Measurements from ENCODE around the gene LDLRAD4.

Gene LDLRAD4

GRCh38 chr18:13618760-13619438, 400.3 kb downstream of the LDLRAD4 start:
- DNase-seq (ENCODE audit: low spot score): no peak

DNA sequence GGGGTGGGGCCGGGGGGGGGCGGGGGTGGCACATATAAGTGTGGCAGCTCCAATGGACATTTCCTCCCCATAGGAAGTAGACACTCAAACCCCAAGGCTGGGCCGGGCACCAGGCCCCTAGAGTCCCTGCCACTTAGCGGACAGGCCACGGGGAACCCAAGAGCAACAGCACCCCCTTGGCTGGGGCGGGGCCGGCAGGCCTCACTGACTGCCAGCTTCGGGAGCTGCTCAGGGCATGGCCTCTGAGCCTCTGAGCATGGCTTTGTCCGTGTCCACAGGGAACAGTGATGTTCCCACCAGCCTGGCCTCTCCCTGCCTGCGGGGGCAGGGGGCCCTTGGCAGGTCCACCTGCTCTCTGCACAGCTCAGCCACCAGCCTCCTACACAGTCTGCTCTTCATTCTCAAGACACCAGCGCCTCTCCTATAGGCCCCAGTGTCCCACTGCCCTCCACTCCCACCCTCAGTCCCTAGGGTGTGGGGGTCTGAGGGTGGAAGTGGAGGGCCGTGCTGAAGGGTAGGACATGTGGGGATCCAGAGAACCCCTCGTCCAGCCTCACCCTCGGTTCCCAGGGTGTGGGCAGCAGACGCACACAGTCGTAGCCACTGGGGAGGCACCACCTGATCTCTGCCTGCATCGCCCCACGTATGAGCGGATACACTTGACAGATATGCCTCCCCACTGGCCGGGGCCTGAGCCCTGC, 401.1 kb downstream of the LDLRAD4 start:
- no peak for DNase-seq (ENCODE audit: low spot score)

- DNase-seq (ENCODE audit: low spot score): no peak
Observed at GRCh38 chr18:13620206-13620672, 401.7 kb downstream of the LDLRAD4 start.

DNA sequence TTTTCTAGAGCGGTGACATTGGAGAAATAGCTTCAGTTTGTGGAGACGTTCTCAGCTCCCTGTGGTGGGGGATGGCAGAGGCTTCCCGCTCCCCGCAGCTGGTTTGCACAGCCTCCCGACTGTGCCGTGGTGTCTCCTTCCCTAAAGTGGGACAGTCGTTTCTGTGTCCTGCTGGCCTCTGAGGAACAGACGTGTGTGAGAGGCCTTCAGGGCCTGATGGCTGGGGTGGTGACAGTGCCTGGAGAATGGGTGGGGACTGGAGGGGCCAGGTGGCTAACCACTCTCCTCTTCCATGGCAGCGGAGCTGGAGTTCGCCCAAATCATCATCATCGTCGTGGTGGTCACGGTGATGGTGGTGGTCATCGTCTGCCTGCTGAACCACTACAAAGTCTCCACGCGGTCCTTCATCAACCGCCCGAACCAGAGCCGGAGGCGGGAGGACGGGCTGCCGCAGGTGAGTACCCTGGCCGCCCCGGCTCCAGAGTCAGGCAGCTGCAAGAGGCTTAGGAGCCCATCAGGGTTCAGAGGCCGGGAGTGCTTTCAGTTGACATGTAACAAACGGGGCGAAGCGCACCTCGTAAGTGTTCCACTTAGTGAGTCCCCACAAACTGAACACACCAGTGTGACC, 402.4 kb downstream of the LDLRAD4 start:
- no peak for DNase-seq (ENCODE audit: low spot score)

- DNase-seq (ENCODE audit: low spot score): no peak
Observed at GRCh38 chr18:13621446-13621849, 402.9 kb downstream of the LDLRAD4 start.

DNA sequence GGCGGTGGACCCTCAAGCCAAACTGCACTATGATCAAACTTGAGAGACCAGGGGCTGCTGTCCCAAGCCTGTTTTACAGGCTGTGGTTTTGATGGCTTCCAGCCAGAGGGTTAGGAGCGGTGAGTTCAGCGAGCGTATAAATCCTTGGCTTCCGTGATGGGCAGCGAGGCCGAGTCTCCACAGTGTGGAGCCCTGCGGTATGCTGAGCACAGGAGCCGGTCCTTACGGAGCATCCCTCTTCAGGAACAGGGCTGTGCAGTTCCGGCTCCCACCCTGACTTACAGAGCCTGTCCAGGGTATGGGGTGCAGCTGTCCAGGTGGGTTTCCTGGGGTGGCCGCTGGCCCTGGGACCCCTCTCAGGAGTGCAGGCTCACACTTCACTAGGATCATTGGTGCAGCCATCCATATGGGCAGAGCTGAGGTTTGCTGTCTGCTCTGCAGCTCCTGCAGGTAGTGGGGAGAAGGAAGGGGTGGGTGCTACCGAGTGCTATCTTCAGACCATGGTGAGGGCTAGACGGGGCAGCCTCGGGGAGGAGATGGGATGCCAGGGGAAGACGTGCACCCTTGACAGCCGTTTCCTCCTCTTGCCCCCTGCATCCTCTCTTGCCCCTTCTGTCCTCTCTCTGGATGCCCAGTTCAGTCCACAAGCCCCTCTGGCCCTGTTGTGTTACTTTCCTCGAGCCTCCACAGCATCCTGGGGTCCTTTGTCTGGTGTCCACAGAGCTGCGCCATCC, 403.5 kb downstream of the LDLRAD4 start:
- DNase-seq (ENCODE audit: low spot score): no peak

DNA sequence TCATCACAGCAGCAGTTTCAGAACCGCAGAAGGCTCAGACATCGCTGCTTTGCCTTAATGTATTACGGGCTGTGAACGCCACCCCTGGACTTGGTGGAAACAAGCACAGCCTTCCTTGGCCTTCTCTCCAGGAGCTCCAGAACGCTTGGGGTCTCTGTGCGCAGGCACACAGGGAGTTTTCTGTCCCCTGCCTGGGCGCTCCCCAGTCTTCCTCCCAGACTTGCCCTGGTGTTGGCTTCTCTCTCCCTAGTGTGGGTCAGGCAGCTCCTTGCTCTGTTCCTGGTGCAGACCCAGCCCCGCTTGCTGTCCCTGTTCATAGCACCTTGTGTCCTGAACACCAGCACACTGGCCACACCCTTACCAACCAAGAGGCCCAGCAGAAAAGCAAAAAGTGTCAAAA, 404.2 kb downstream of the LDLRAD4 start:
- DNase-seq (ENCODE audit: low spot score): no peak

- DNase-seq (ENCODE audit: low spot score): no peak
Observed at GRCh38 chr18:13623348-13623747, 404.8 kb downstream of the LDLRAD4 start.

- no peak for DNase-seq (ENCODE audit: low spot score)
Observed at GRCh38 chr18:13623871-13624270, 405.3 kb downstream of the LDLRAD4 start.

GRCh38 chr18:13624563-13625237, 406.1 kb downstream of the LDLRAD4 start:
- DNase-seq (ENCODE audit: low spot score): no peak

- DNase-seq (ENCODE audit: low spot score): no peak
Observed at GRCh38 chr18:13625355-13625754, 406.8 kb downstream of the LDLRAD4 start.

DNA sequence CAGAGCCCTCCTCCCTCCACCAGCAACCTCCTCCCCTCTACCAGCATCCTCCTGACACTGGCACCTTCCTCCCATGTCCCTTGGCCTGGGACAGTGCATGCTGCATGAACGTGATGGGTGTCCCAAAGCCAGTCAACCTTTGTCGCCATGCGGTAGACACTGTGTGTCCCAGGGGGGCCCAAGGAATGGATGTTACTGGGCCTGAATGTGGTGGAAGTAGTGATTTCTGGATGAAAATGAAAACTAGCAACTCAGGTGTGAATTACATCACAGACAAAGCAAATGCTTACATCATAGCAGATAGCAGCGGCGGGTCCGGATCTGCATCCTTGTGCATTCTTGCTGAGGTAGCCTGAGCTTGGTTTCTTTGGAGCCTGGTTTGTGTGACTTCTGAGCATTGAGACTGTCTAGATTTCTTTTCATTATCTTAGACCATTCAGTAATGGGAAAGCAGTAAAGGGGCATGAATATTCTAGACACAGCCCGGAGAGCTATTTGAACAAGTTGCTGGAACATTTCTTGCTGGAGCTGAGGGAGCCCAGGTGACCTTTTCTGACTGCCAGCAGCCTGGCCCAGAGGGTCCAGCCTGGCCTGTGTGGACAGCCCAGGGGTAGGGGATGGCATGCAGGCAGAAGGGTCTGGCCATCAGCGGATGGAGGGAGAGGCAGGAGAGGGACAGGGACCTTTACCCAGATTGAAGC, 407.4 kb downstream of the LDLRAD4 start:
- no peak for DNase-seq (ENCODE audit: low spot score)

- no peak for DNase-seq (ENCODE audit: low spot score)
Observed at GRCh38 chr18:13626544-13626908, 408.0 kb downstream of the LDLRAD4 start.

GRCh38 chr18:13627639-13628038, 409.1 kb downstream of the LDLRAD4 start:
- no peak for DNase-seq (ENCODE audit: low spot score)

DNA sequence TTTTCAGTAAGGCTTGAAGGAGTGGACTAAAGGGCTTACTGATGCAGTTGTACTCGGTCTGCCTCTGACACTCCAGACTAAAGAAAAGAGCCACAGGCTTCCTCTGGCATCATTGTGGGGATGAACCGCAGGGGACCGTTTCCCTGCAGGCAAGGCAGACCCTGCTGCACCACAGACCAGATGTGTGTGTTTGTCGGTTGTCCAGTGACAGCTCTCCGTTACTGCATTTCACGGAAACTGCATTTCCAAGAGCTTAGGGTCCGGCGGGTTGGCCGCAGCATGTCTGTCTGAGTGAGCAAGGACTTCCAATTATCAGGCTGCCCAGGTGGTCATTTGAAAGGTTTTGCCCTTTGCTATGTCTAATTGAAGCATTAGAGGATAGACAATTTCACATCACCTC, 409.7 kb downstream of the LDLRAD4 start:
- DNase-seq (ENCODE audit: low spot score): no peak

- DNase-seq (ENCODE audit: low spot score): peak; percentile 33
Observed at GRCh38 chr18:13629841-13630715, 411.5 kb downstream of the LDLRAD4 start.

GRCh38 chr18:13630716-13631268, 412.2 kb downstream of the LDLRAD4 start:
- DNase-seq (ENCODE audit: low spot score): no peak

GRCh38 chr18:13633700-13634099, 415.1 kb downstream of the LDLRAD4 start:
- no peak for DNase-seq (ENCODE audit: low spot score)

- no peak for DNase-seq (ENCODE audit: low spot score)
Observed at GRCh38 chr18:13635046-13635445, 416.5 kb downstream of the LDLRAD4 start.

All from hematopoietic multipotent progenitor cell treated with erythropoietin and hydrocortisone succinate and interleukin-3 and kit ligand, for 15 days (in vitro differentiated cells).